RPMI8226 (cell line): ENCODE results near the gene GRK3.
A peak's percentile ranks its signal among the peaks of the same experiment; 100 is the strongest.
"Not testable (repeated sequence)": the region's sequence is repeated elsewhere in the genome, so short reads cannot be mapped to it uniquely, and the experiment has no call there.

ENCODE experiments used
- DNase-seq: peaks from one replicate; pipeline ENCODE4 v3.0.0-alpha.2; 2015

Gene GRK3

DNA sequence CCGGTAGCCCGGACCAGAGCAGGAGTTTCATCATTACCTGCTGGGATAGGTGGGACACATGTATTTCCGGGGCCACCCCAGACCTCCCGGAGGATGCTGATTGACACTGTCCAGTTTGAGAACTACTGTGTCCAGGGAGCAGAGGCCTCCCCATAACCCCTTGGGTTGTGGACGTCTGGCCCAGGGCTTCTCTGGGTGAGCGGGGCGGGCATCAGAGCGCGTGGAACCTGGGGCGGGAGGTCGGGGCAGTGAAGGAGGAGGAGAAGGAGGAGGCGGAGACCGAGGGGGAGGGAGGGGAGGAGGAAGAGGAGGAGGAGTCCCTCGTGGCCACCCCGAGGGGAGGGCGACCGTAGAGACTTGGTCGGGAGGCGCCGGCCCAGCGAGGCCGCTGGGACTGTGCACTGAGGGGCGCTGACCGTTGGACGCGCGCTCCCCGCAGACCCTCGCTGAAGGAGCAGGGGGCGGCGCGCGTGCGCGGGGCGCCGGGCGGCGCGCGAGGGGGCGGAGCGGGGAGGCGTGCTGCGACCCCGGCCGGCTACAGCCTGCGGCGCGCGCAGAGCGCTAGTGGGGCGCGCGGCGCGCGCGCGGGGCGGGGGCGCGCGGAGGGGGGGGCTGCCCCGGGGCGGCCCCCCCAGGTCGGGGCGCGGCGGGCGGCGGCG is at the start of gene GRK3:
Gene GRK3 (plus strand): TSS at position 356 of the 659 bp plus-strand sequence. CDS start 366 bp downstream, outside the sequence.
- peak; percentile 42 for DNase-seq

DNA sequence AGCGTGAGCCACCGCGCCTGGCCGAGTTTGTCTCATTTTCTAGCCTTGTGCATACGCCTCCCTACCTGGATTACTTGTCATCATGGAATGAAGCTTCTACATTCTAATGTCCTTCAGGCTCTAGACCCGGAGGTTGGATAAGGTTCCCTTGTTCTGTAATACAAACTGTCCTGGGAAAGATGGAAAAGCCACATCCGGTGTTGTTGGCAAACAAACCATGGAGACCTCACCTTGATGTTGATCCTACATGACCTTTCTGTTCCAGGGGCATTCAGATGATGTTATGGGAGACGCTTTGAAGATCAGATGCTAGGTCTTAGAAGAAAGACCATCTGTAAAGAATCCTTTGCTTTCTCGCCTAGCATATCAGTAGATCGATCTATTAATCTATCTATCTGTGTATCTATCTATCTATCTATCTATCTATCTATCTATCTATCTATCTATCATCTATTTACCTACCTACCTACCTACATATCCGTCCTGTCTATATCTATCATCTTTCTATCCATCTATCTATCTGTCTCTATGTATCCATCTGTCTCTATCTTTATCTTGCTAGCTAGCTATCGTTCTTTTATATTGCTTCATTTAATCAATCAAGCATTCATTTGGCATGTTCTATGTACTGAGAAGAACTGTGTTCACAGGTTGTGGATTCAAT is 46.3 kb upstream of the GRK3 start:
- no peak for DNase-seq

DNA sequence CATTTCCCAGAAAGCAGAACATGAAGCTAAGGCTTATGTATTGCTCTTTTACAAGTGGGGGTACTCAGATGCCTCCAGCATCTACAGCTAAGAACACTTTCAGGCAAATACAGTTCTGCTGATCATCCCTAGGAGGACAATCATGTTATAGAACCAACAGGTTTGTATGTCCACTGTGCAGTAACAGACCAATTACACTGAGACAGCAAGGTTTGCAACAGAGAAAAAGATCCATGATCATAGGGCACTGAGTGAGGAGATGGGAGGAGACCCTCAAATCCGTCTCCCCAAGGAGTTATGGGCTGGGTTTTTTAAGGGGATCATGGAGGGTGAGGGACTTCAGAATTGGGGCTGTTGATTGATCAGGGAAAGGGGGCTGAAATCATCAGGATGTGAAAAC is 39.1 kb upstream of the GRK3 start:
- no peak for DNase-seq

- not testable (repeated sequence) for DNase-seq
Measured at GRCh38 chr22:25525804-25526584, 38.5 kb upstream of the GRK3 start.

DNA sequence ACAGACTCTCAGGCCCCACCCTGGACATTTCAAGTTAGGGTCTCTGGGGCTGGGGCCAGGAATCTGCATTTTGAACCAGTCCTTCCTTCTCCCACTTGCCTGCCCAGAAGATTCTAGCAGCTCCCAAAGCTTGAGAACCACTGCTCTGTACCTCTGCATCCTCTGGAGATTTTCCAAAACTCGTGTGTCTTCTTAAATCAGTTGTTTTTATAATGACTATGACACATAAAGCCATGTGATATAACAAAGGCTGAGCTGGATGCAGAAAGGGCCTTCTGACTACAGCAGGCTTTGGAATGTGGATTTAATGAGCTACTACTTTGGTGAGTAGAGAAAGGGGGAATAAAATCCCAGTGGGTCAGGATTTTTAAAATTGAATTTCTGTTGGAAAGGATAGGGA is 37.5 kb upstream of the GRK3 start:
- DNase-seq: not testable (repeated sequence)

DNA sequence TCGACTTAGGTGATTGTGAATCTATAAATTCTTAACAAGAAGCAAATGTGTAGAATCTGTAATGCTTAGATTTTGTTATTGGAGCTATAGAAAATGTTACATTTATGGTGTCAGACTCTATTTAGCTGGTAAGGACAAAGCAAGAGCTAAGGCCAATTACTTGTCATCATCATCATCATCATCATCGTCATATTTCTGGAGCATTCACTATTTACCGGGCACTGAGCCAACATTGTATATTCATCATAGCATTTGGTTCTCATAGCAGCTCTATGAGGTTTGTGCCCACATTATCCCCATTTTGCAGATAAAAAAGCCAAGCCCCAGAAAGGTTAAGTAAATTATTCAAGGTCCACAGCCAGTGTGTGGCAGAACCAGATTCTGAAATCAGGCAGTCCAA is 36.4 kb upstream of the GRK3 start:
- DNase-seq: not testable (repeated sequence)

GRCh38 chr22:25529059-25529458 is 35.4 kb upstream of the GRK3 start:
- DNase-seq: not testable (repeated sequence)

DNA sequence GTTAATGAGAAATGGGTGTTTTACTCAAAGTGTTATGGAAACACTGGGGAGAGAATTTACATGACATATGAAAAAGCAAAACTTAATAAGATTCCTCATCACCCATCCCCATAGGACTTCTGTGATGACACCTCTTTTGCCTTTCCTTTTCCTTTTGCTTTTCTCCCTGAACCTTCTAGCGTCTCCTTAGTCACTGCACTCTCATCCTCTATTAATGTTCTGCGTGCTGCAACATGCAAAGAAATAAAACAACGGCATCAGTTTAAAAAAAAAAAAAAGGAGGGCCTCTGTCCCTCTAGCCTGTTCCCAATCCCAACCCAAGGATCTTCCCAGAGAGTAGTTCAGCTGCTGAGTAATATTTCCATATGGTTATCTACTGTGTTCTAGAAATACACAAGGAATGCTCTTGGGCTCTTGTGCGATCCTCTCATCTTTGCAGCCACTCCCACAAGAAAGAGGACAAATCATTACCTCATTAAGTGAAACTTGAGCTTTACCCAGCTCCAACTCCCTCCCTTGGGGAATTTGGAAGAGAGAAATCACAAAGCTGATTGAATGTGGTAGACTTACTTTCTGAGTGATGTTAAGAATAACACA is 34.8 kb upstream of the GRK3 start:
- DNase-seq: not testable (repeated sequence)

DNA sequence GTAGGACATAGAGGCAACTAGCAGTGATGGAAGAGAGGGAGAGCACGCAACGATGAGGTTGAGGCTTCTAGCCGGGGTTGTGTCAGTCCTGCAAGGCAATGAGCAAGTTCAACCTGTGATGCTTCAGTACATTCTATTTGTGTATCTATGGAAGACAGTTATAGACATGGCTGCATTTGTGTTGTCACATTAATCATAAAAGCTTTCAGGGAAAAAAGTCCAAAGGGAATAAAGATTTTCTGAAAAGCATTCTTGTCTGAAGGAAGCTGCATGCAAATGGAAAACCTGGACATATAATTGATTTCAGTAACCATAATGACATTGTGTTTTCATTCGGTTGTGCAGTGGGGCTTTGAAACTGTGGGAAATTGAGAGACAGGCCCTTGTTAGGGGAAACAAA is 32.8 kb upstream of the GRK3 start:
- DNase-seq: not testable (repeated sequence)

DNA sequence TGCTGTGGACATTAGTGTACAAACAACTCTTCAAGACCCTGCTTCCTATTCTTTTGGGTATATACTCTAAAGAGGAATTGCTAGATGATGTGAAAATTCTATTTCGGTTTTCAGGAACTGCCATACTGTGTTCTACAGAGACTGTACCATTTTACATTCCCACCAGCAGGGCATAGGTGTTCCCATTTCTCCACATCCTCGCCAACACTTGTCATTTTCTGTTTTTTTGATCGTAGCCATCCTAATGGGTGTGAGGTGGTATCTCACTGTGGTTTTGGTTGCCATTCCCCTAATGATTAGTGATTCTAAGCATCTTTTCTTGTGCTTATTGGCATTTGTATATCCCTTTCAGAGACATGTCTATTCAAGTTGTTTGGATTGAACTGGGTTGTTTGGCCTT is 29.8 kb upstream of the GRK3 start:
- DNase-seq: no peak

DNA sequence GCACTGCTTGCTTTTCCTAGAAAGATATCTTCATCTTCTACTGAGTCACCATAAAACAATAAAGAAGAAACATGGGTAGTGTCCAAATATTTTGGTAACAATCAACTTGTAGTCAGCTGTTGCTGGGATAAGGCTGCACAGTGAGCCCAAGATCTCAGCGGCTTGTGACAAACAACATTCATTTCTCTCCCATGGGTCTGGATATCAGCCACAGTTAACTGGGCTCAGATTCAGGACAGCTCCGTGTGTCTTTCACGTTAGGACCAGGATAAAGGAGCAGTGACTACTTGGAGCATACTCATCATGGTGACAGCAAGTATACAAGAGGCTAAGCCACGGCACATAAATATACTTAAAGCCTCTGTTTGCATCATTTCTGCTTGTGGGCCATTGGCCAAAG is 27.9 kb upstream of the GRK3 start:
- no peak for DNase-seq

GRCh38 chr22:25540166-25540907 is 24.1 kb upstream of the GRK3 start:
- no peak for DNase-seq

DNA sequence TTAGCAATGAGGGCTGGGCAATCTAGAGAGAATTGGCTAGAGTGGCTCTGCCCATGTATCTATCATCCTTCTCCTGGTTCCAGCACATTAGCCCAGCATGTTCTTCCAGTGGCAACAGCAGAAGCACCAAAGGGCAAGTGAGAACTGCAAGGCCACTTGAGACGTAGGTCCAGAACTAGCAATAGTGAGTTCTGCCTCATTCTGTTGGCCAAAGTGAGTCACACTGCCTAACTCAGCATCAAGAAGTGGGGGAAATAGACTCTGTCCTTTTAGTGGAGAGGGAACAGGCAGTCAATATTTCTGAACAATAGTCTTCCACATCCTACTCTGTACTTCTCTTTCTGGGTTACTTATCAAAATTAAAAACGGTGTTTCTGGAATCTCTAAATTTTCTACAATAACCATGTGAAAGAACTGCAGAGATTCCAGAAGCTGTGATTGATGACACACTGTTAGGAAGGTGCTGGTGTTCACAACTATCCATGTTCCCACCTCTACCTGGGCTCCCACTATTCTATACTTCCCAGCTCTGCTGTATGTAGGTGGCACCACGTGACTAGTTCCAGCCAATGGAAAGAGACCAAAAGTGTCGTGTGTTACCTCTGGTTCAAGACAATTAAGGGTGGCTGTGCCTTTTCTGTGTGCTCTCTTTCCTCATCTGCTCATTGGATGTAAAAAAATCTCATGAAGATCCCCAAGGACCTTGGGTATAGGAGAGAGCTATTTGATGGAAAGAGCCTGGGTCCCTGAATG is 23.4 kb upstream of the GRK3 start:
- no peak for DNase-seq

DNA sequence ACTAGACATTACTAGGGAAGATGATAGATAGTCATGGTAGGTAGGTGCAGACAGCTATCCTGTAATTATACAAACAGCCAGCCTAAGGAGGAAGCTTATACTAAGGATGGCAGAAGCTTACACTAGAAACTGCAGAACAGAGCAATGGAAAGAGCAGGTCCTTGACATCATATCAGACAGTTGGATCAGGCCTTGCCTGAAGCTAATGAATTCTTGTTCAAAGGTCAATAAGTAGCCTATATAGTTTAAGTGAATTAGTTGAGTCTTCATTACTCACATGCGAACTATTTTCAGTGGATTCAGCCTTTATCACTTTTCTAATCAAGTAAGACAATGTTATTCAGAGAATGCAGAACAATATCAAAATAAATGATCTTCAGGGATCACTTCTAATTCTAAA is 22.3 kb upstream of the GRK3 start:
- DNase-seq: no peak

- no peak for DNase-seq
Measured at GRCh38 chr22:25542720-25543402, 21.6 kb upstream of the GRK3 start.

GRCh38 chr22:25545146-25545545 is 19.3 kb upstream of the GRK3 start:
- DNase-seq: no peak

DNA sequence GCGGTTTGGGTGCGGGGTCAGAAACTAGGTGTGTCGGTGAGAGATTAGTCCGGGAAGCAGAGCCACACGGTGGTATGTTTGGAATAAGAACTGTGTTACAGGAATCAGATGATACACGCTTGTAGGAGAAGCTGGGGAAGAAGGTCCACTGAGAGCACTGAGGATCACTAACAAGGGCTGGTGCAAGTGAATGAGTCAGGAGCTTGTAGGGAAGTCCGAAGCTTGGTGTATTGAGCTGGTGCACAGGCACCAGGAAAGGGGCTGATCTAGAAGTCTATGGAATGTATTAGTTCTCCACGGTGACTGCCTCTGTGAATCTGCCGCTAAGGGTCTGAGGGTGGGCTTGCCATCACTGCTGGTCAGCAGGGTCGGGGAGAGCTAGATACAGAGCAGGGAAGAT is 18.8 kb upstream of the GRK3 start:
- no peak for DNase-seq

DNA sequence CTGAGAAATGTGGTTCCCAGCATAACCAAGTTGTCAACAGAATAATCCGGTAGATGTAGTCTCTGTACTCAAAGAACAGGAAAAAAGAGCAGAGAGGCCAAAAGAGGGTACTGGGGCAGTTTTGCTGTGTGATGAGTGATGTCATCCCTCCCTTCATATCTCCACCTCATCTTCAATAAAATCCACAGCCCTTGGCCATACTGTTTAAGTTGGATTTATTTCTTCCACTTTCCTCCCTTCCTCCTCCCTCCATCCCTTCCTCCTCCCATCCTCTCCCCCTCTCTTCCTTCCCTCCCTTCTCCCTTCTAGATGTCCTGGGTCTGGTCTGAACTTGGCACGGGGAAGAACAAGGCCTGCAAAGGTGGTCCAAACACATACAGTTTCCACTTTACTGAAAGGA is 18.2 kb upstream of the GRK3 start:
- DNase-seq: no peak

DNA sequence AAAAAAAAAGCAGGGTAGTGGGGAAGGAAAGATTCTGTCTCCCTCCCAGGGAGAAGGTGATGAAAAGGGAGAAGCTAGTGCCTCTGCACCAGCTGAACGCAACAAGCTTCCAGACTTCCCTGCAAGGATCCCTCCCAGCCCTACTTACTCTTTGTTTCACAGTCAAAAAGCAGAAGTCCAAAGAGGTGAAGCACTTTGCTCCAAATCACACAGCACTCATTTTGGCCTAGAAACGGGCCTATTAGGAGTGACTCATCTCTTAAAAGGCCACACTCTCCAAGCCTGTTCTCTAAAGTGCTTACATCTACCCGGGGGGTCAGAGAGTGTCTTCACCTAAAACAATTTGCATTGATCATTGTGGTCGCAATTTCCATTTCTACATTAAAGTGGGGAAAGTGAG is 17.7 kb upstream of the GRK3 start:
- DNase-seq: peak; percentile 7

DNA sequence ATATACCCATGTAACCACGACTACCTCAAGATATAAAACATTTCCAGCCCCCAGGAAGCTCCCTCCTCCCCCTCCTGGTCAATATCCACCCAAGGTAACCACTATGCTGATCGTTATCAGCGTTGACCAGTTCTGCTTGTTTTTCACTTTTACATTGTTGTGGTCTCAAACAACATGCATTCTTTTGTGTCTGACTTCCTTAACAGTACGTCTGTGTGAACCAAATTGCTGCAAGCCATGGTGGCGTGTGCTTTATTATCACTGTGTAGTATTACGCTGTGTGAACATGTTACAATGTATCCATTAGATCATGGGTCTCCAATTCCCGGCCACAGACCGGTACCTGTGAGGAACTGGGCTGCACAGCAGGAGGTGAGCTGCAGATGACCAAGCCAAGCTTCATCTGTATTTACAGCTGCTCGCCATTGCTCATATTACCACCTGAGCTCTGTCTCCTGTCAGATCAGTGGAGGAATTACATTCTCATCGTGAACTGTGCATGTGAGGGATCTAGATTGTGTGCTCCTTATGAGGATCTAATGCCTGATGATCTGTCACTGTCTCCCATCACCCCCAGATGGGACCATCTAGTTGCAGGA is 15.5 kb upstream of the GRK3 start:
- DNase-seq: no peak

DNA sequence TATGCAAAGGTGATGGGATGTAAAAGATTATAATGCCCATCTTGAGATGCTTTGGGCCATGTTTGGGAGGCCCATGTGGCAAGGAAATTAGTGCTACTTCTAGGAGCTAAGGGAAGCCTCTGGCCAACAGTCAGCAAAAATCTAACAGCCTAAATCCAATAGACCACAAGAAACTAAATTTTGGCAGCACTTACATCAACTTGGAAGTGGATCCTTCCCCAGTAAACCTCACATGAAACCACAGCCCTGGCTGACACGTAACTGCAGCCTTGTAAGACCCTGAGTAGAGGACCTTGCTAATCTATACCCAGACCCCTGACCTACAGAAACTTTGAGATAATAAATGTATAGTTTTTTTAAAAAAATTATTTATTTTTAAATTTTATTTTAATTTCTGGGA is 13.1 kb upstream of the GRK3 start:
- no peak for DNase-seq
